ENCODE measurements around the gene STAC.
"Not testable (repeated sequence)": the region's sequence is repeated elsewhere in the genome, so short reads cannot be mapped to it uniquely, and the experiment has no call there.

Gene STAC

DNA sequence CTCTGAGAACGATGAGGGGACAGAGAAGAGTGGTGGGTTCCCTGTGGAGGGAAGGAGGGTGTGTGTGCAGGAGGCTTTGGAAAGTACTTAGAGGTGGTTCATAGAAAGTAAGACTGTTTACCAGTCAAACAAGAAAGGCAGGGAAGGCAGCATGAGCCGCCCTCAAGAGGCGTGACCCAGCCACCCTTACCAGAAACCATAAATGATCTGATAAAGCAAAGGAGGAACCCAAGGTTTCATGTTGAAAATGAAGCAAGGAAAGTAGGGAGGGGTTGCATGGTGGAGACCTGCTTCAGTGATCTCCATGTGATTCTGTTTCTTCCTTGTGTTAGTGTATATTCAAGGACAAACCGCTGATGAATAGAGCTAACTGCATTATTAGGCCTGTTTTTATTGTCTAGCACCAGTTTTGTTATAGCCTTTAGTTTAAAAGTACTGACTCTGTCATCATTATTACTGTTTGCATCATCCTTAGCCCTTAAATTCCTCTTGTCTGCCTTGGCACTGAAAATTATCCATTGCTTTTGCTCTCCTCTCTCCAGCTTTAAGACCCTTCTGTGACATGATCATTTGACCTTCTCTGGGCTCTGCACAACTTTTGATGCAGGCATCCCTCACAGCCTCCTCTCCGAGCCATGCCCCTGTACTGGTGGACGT, 96.1 kb downstream of the STAC start:
- no peak for DNase-seq (ENCODE audit: extremely low read depth in 1 of 2, low read depth in 1 of 2)

DNA sequence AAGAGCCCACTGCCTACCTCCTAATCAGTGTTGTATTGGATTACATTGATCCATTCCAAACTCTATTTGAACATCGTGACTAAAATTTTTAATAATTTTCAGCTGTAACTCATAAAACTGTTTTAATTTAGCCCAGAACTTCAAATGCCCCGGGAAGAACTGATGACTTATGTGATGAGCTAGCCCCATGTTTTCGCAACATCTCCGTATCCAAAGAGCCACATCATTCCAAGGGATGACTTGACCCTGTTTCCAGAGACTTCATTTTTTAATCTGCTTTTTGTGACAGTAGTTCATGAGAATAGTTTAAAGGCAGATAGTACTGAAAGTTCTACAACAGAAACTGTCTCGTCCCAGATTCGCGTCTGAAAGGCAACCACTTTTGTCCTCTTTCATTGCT, 97.4 kb downstream of the STAC start:
- no peak for DNase-seq (ENCODE audit: extremely low read depth in 1 of 2, low read depth in 1 of 2)

DNA sequence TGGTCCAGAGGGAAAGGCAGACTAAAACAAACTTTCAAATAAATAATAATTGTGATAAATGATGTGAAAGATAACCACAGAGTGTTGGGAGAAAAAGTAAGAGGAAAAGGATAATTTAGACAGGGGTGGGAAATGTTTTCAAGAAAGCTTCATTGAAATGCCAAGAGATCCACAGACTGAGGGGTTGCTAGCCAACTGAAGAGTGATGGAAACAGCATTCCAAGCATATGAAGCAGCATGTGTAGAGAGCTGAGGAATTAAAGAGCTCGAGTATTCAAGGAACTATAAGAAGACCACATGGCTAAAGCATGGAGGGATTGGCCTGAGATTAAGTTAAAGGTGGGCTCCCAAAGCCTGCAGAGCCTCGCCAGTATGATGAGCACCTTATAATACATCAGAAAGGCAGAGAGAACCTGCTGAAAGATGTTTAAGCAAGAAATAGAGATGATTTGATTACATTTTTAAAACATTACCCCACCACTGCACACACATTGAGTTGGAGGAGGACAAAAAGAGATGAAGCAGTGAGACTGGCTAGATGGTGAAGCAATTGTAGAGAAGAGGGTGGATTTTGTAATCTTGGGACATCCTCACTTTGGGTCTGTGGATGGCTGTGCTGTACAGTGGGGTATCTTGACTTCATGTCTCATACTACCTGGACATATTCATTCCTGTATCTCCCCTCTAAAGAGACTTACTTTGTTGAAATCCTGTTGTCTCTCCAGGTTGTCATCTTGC, 100.8 kb downstream of the STAC start:
- no peak for DNase-seq (ENCODE audit: extremely low read depth in 1 of 2, low read depth in 1 of 2)

DNA sequence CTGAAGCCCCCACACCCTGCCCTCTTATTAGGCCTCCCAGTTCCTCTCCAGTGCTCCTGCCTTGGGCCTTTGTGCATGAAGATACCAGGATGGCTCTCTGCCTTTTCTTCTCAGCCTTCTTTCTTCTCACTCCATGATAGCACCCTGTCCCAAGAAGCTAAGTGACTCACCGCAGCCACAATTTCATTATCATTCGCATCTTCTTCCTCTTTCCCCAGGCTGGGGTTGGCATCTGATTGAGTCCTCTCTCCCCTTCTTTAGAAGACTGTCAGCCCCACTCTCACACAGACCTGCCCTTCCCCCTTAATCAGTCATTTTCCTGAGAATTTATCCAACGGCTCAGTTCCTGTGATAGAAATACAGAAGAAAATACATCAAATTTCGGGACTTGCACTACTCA, 102.0 kb downstream of the STAC start:
- no peak for DNase-seq (ENCODE audit: extremely low read depth in 1 of 2, low read depth in 1 of 2)

DNA sequence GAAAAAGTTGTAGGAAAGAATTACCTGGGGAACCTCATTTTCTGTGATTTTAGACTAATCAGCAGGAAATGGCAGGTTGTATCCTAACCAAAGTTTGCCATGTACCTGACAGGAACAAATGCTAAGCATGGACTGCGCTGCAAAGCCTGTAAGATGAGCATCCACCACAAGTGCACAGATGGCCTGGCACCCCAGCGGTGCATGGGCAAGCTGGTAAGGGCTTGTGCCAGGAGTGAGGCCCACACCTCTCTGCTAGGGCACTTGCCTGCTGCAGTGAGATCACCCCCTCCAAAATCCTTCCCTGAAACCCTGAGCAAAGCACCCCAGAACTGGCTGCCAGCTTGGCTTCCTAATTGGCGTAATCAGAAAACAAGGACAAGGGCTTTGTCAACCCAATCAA, 102.6 kb downstream of the STAC start:
- no peak for DNase-seq (ENCODE audit: extremely low read depth in 1 of 2, low read depth in 1 of 2)

DNA sequence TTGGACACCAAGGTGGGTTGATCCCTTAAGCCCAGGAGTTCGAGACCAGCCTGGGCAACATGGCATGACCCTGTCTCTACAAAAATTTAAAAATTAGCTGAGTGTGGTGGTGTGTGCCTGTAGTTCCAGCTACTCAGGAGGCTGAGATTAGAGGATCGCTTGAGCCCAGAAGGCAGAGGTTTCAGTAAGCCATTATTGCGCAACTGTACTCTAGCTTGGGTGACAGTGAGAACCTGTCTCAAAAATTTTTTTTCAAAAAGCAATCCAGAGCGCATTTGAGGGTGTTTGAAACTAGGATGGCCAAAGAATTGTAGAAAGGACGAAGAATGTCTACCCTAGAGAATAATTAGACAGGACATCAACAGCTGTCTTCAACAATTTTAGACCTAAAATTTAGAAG, 103.4 kb downstream of the STAC start:
- no peak for DNase-seq (ENCODE audit: extremely low read depth in 1 of 2, low read depth in 1 of 2)

DNA sequence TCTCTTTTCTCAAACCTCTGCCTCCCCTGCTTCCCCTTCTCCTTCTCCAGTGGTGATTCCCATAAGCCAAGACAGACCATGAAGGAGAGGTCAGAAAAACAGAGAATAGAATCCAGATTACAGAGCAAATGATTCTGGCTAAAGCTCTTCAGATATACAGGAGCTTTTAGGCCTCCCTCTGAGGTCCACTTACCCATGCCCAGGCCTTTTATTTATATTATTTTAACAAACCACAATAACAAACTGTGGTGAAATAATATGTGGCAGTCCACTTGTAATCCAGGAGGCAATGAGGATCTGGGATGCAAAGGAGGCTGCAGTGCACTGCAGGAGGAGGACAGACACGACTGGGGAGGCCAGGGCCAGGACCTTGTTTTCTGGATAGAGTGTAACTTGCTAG, 104.1 kb downstream of the STAC start:
- DNase-seq (ENCODE audit: extremely low read depth in 1 of 2, low read depth in 1 of 2): no peak

DNA sequence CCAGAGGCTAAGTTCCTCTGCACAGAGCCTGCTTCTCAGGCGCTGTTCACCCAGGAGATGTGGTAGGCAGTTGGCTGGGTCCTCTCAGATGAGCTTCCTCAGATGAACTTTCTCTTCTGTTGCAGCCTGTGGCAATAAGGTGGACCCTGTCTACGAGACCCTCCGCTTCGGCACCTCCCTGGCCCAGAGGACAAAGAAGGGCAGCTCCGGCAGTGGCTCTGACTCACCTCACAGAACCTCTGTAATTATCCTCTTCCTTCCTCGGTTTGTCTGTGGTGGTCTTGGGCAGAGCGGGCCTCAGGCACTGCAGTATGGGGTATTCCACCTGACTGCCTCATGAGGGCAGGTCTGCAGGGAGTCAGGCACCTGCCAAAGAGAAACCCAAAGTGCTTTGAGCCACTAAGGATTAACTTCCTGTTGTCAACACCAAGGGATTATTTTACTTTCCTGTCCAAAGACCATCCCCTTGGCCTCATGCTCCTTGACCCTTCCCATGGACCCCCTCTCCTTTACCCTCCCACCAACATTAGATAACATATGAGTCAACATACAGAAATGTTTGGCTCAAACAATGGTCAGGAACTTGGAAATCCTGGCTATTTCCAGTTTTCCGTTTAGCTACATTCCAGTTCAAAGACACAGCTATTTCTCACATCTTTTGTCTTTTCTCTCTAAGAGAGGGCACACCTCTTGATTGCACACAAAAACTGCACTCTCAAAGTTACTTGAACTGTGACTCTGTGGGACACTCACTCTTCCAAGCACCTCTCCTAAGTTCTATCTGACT, 105.9 kb downstream of the STAC start:
- no peak for DNase-seq (ENCODE audit: extremely low read depth in 1 of 2, low read depth in 1 of 2)

DNA sequence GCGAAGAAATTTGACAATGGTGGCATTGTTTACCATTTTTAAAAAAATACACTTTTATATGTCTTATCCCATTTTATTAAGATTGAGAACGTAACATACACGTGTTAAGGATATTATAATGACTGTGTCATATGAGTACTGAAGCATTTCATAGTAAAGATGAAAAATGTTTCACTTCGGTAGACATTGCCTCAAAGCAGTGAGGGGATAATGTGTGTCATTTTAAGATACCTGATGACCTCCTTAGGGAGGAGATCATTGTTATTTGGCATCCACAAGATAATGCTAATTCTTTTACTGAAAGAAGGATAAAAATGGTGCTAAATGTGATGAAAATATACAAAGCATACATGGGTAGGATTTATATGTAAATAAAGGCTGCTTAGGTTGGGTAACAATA, 107.3 kb downstream of the STAC start:
- DNase-seq (ENCODE audit: extremely low read depth in 1 of 2, low read depth in 1 of 2): no peak

DNA sequence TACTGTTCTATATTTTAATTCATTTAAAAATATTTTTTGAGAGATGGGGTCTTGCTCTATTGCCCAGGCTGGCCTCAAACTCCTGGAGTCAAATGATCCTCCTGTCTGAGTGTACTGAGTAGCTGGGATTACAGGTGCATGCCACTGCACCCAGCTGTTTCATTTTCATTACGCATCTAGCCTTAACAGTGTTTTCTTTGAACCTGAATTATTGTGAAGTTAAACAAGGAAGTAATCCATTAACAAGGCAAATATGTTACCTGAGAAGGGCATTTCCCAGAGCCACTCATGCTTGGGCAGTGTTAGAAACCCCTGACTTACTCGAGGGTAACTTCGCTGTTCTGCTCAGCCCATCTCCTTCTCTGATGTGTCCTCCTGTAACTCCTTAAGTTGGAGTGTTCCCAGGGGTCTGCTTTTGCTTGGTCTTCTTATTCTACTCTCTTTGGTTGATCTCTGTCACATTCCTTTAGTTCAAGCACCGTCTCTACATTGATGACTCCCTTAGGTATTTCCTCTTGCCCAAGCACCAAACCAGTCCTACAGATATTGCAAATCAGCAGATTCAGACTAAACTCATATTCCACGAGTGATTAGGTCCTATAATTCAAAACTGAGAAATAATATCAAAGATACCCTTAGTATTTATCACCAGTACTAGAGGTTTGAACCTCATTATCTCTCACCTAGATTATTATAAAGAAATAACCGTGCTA, 107.9 kb downstream of the STAC start:
- DNase-seq (ENCODE audit: extremely low read depth in 1 of 2, low read depth in 1 of 2): no peak

DNA sequence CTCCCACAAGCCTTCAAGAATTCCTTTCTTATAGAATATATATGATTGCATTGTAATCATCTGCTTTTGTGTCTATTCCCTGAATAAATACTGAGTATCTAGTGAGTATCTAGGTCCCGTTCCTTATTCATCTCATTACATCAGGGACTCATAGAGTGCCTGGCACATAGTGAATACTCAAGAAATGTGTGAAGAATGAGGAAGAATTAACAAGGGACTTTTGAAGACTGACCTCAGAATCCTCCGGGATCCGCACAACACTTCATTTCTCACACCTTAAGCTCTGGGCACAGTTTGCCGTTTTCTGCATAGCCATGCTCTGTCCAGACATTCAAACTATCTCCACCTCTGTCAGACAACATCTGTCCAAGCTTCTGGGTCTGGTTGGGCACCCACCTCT, 108.8 kb downstream of the STAC start:
- DNase-seq (ENCODE audit: extremely low read depth in 1 of 2, low read depth in 1 of 2): no peak

DNA sequence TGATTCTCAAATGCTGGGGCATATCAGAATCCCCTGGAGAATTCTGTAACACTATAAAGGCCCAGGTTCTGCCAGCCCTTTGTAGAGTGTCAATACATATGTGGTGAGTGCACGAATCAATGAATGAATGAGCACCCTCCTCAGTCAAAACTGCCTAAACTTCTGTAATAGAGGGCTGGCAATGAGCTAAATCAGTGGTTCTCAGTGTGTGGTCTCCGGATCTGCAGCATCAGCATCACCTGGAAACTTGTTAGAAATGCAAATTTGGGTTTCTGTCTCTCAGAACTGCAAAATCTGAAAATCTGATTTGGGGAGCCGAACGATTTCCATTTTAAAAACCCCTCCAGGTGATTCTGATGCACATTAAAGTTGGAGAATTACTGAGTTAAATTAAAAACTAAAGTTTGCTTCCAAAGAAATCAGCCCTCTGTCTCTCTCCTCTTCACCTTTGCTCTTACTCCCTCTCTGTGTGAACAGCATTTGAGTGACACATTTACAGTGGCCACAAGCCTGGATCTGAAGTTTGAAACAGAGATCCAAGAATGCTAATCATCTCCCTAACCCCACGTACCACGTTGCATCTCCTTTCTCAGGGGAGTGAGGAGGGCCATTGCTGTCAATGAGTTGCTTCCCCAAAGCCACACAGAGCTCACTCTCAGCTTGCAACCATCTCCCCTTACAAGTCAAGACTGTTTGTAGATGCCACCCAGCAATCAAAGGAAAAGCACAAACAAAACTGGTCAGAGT, 109.5 kb downstream of the STAC start:
- no peak for DNase-seq (ENCODE audit: extremely low read depth in 1 of 2, low read depth in 1 of 2)

DNA sequence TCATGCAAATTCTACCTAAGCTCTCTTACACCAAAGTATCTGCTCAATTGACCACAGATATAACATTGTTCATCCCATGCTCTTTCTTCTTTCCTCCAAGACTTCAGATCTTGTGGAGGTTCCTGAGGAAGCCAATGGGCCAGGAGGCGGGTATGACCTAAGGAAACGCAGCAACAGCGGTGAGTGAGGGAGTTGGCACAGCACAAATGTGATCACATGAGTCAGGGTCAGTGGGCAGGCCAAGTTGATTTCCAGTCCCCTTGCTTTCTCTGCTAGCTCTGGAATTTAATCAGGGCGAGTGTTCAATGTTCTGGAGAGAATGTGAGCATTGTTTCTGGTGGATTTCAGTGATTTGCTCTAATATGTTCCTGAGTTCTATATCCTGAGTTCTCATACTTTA, 112.7 kb downstream of the STAC start:
- no peak for DNase-seq (ENCODE audit: extremely low read depth in 1 of 2, low read depth in 1 of 2)

DNA sequence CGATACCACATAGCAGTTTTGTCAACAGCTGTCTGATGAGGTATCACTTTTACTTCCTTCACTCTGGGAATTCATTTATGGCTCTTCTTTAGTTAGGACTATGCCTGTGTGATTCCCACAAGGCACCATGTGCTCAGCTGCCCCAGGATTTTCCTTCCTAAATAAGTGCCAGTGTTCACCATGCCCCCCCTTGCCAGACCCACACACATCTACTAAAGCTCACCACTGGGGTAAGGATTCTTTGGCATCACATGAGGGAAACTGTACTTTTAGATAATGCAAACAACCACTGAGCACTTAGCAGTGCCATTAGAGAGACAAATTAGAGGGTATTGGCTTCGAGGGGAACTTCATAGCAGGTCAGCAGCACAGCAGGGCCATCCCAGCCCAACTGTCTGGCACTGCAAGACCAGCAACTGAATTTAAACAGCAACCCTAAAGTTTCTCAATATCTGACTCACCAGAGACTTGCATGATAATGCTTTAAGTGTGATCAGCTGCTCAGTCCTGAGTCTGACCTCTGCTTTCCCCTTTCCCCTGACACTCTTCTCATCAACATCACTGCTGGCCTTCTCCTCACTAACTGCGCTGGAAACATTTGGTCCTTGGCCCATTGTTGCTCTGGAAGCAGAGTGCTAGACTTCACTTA, 114.3 kb downstream of the STAC start:
- no peak for DNase-seq (ENCODE audit: extremely low read depth in 1 of 2, low read depth in 1 of 2)

DNA sequence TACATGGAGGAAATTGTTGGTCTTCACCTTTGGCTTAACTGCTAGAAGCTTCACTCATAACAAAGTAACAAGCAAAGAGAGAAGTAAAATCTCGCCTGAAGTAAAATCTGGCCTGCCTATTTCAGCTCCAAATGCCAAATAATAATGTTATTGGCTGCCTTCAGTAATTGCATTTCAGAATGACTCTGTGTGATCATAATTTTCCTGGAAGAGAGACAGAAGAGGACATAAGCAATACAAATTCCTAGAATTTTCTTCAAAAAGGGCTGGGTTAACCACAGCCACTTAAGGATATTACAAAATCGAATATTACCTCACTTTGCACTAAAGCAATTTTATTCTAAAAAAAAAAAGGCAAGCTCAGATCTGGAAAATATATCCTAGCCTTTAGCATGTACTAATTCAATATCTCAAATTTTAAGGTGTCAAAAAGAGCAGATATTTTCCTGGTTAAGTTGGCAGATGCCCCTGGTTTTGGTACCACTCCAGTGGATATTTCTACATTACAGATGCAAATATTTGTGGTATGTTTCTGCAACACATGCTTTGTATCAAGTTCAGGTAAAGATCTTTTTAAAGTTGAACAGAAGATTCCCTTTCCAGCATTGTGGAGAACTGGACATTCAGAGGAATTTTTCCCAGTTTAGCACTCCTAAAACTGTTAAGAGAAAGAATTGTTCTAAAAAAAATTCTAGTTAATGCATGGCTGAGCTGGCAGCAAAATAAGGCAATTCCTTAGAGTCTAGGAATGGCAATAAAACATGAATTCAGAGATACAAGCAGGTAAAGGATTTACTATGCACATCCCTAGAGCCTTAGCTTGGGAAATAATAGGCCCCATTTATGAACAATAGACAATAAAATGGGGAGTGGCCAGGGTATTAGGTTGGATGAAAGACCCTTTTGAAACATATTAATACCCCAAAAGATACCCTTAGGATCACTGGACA, 116.7 kb downstream of the STAC start:
- DNase-seq (ENCODE audit: extremely low read depth in 1 of 2, low read depth in 1 of 2): no peak

DNA sequence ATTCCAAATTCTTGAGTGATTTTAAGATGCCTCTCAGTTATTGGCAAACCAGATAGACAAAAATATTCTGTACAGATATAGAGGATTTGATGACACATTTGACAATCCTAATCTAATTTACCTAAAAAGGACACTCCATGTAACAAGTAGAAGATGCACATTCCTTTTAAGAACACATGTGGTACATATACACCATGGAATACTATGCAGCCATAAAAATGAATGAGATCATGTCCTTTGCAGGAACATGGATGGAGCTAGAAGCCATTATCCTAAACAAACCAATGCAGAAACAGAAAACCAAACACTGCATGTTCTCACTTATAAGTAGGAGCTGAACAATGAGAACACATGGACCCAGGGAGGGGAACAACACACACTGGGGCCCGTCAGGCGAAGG, 119.7 kb downstream of the STAC start:
- DNase-seq (ENCODE audit: extremely low read depth in 1 of 2, low read depth in 1 of 2): not testable (repeated sequence)

DNA sequence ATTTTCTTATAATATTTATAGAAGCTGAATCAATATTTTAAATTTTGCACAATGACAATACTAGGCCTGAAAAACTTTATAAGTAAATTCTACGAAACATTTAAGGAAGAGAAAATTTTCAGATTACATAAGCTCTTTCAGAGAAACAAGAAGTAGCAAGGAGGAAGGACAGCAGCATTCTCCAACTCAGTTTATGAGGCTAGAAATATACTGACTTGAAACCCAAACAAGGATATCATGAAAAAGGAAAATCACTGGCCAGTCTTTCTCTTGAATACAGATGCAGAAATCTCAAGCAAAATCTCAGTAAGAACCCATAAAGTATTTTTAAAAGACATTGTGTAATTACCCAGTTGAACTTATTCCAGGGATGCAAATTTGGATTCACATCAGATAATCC, 121.3 kb downstream of the STAC start:
- no peak for DNase-seq (ENCODE audit: extremely low read depth in 1 of 2, low read depth in 1 of 2)

DNA sequence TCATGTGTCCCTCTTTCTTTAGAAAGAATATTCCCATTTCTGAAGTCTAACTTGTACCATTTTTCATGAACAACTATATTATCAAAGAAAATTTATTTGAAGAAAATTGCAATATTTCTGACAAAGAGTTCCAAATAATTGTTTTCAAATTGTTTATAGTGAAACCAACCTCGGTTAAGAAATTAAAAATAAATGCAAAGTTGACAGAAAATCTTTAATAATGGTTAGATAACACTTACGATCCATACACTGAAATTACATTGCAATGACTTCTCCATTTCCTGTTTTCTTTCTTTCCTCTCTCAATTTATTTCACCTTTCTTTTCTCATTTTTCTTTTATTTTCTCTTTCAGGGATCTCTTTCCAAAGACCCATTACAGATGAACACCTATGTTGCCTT, 125.1 kb downstream of the STAC start:
- no peak for DNase-seq (ENCODE audit: extremely low read depth in 1 of 2, low read depth in 1 of 2)

Measured in stimulated activated CD8-positive, alpha-beta memory T cell treated with anti-CD3 and anti-CD28 coated beads, Interleukin-7, amount 100 ng/mL, for 48 hours (primary cell).